Endothelial cell of umbilical vein (primary cell): ENCODE results near the gene EYS.

ENCODE experiments used
- CTCF ChIP-seq, 2 donors: IDR thresholded peaks; 1 replicate in 1 of 2; 2 replicates in 1 of 2; pipeline ENCODE4 v1.5.1; 2011; ENCODE audit warnings: low read length in 2 of 2, mild to moderate bottlenecking in 2 of 2, moderate library complexity in 2 of 2, control low read depth in 1 of 2, inconsistent platforms in 1 of 2, low read depth in 1 of 2; ENCODE audit not compliant: insufficient read depth in 1 of 2; ENCODE audit errors: extremely low read depth in 1 of 2
- EZH2 ChIP-seq: IDR thresholded peaks from 2 replicates; pipeline ENCODE4 v1.6.1; 2012; ENCODE audit warnings: borderline replicate concordance, low read depth, mild to moderate bottlenecking, moderate library complexity, low read length, inconsistent platforms; ENCODE audit not compliant: severe bottlenecking
- FOS ChIP-seq: IDR thresholded peaks from 2 replicates; pipeline ENCODE4 v1.6.1; 2011; ENCODE audit warnings: mild to moderate bottlenecking, low read length, moderate library complexity, borderline replicate concordance; ENCODE audit not compliant: insufficient read depth
- JUN ChIP-seq: IDR thresholded peaks from 2 replicates; pipeline ENCODE4 v1.6.1; 2011; ENCODE audit warnings: borderline replicate concordance, low read depth; ENCODE audit not compliant: insufficient read length, insufficient read depth
- MAX ChIP-seq: IDR thresholded peaks from 2 replicates; pipeline ENCODE4 v1.6.1; 2011; ENCODE audit not compliant: insufficient read depth, insufficient read length
- MYC ChIP-seq: IDR thresholded peaks from one replicate; pipeline ENCODE4 v1.6.1; 2011; ENCODE audit warnings: mild to moderate bottlenecking, low read depth, low read length
- POLR2A ChIP-seq: IDR thresholded peaks from 2 replicates; pipeline ENCODE4 v1.6.1; 2012; ENCODE audit warnings: low read depth, mild to moderate bottlenecking, control low read depth, low read length
- POLR2AphosphoS5 ChIP-seq: IDR thresholded peaks from 2 replicates; pipeline ENCODE4 v1.6.1; 2012; ENCODE audit warnings: low read depth, mild to moderate bottlenecking, control low read depth, low read length, moderate library complexity; ENCODE audit not compliant: insufficient read depth

GRCh38 chr6:64255000-64255399 is 1452.0 kb downstream of the EYS start:
- TF ChIP-seq EZH2 (no peak), JUN (no peak), CTCF (IDR thresholded peaks at IDR 0.05; ENCODE audit: extremely low read depth in 1 of 2, insufficient read depth in 1 of 2, low read depth in 1 of 2, low read length in 2 of 2) (no peak), MYC (no peak), MAX (no peak), POLR2A (no peak), FOS (no peak), POLR2AphosphoS5 (no peak)
